CD4-positive, alpha-beta T cell (primary cell): ENCODE measurements around the gene PDE6C. TPM values are rescaled to one million over a fixed set of nuclear protein-coding genes. Genes with fewer than 3 reads are reported as not detected.

Source experiments
- ATAC-seq: fragments of 200-7000 bp; cut with Tn5 transposase; one replicate; pipeline ENCODE4 v1.10.0; 2022; ENCODE audit warnings: mild to moderate bottlenecking; ENCODE audit not compliant: poor library complexity
- CTCF ChIA-PET: fragments of 350-600 bp; sonication (Branson Sonifier 250); formaldehyde crosslinking; loops from one replicate; lab custom pipeline; 2021; ENCODE audit warnings: antibody characterized with exemption, inconsistent platforms; lab: Charles Lee
- POLR2A ChIA-PET: fragments of 350-600 bp; sonication (Branson Sonifier 250); formaldehyde crosslinking; loops from one replicate; lab custom pipeline; 2021; ENCODE audit warnings: antibody characterized with exemption, inconsistent platforms; lab: Charles Lee
- DNase-seq, 14 experiments: peaks; one replicate each; pipeline ENCODE4 v3.0.0-alpha.2; 2013 to 2020; ENCODE audit warnings: mixed read lengths in 2 of 14
- H3K27ac ChIP-seq, 2 donors: one replicate each; pipeline versions ENCODE4 v1.5.1 to v1.7.0; 2013; ENCODE audit warnings: low read length in 2 of 2, low read depth in 1 of 2, mild to moderate bottlenecking in 1 of 2
- H3K27me3 ChIP-seq, 2 experiments: 1 replicate in 1 of 2; 2 replicates in 1 of 2; pipeline versions ENCODE4 v1.6.1 to v1.7.0; 2013; ENCODE audit warnings: low read length in 2 of 2, control low read depth in 1 of 2, mild to moderate bottlenecking in 1 of 2, moderate library complexity in 1 of 2; ENCODE audit not compliant: insufficient read depth in 2 of 2, control insufficient read depth in 1 of 2
- H3K36me3 ChIP-seq: one replicate; pipeline ENCODE4 v1.6.1; 2013; ENCODE audit warnings: low read length, control low read depth; ENCODE audit not compliant: insufficient read depth
- H3K4me1 ChIP-seq: one replicate; pipeline ENCODE4 v1.6.1; 2013; ENCODE audit warnings: low read length, control low read depth; ENCODE audit not compliant: insufficient read depth
- H3K4me3 ChIP-seq: one replicate; pipeline ENCODE4 v1.5.1; 2013; ENCODE audit warnings: mild to moderate bottlenecking, low read length, moderate library complexity
- H3K9me3 ChIP-seq, 2 experiments: 1 replicate in 1 of 2; 2 replicates in 1 of 2; pipeline versions ENCODE4 v1.6.1 to v1.7.0; 2013; ENCODE audit warnings: low read length in 2 of 2, mild to moderate bottlenecking in 2 of 2, control low read depth in 1 of 2, moderate library complexity in 1 of 2; ENCODE audit not compliant: control insufficient read depth in 1 of 2, insufficient read depth in 1 of 2
- H3K27ac Mint-ChIP-seq: one replicate; pipeline ENCODE4 v1.8.0; 2020; ENCODE audit warnings: mixed read lengths
- H3K27me3 Mint-ChIP-seq: one replicate; pipeline ENCODE4 v1.8.0; 2021; ENCODE audit warnings: mixed read lengths
- H3K36me3 Mint-ChIP-seq: one replicate; pipeline ENCODE4 v1.8.0; 2021; ENCODE audit warnings: low read depth, mixed read lengths
- H3K4me1 Mint-ChIP-seq: one replicate; pipeline ENCODE4 v1.8.0; 2021; ENCODE audit warnings: low read depth, mixed read lengths
- H3K4me3 Mint-ChIP-seq: one replicate; pipeline ENCODE4 v1.8.0; 2020; ENCODE audit warnings: mild to moderate bottlenecking, mixed read lengths
- H3K9me3 Mint-ChIP-seq: one replicate; pipeline ENCODE4 v1.8.0; 2020; ENCODE audit warnings: mixed read lengths
- CTCF ChIP-seq: fragments of 200-600 bp; IDR thresholded peaks from one replicate; pipeline ENCODE4 v1.8.0; 2022; ENCODE audit warnings: antibody characterized with exemption, mild to moderate bottlenecking
- intact Hi-C, 2 experiments: fragments of 100-400 bp; cut with DNase I in 1 of 2; cut with micrococcal nuclease in 1 of 2; formaldehyde crosslinking; loops; one replicate each; pipeline versions ENCODE4 v1.15.1 to v1.9.0; 2023 to 2025; cut with DNase I, micrococcal nuclease
- polyA plus RNA-seq, 2 donors: library from polyadenylated mRNA; unstranded; fragments of 120-200 nt; gene quantifications; one replicate each; pipeline ENCODE4 v1.2.1, GENCODE V29; 2013
- total RNA-seq, 174 experiments: library from RNA in 2 of 174; stranded (reverse) in 2 of 174; gene quantifications; one replicate each; pipeline ENCODE4 v1.2.3 and lab custom pipeline; 2021 to 2026

Gene PDE6C
- not detected for total RNA-seq
- polyA plus RNA-seq (2013, experiment 1 of 2) = 0.75 TPM
- 0.42 TPM for polyA plus RNA-seq (2013, experiment 2 of 2)
- 0 to 0.17 (median 0) reads per million in 172 experiments for total RNA-seq (lab: John Stamatoyannopoulos, UW)

GRCh38 chr10:93612311-93612710, at the start of gene PDE6C:
TSS of gene PDE6C (plus strand) at chr10:93612537. CDS start at chr10:93612726, 189 bp downstream.
- CTCF ChIA-PET = no interaction called here
- no peaks in the 10 kb centered on the region for H3K4me1 Mint-ChIP-seq
- Histone ChIP-seq H3K27me3 (peaks cover 4 to 5% of the 10 kb centered on the region in 2 experiments), H3K27ac (no peak within 1 kb of the TSS), H3K4me3 (no peak within 1 kb of the TSS), H3K4me1 (no peaks in the 10 kb centered on the region), H3K36me3 (no peaks in the 10 kb centered on the region), H3K9me3 (peaks cover 3 to 6% of the 10 kb centered on the region in 2 experiments)
- no peak for ATAC-seq
- TF ChIP-seq CTCF = no peak
- no peak for DNase-seq
- POLR2A ChIA-PET = no interaction called here
- intact Hi-C loops = loop anchor here in 1 of 2 experiments (5.0 kb wide), 1 partner anchor 970 kb away; no protein-coding TSS in a partner anchor
- no peaks in the 10 kb centered on the region for H3K36me3 Mint-ChIP-seq
- no peak within 1 kb of the TSS for H3K27ac Mint-ChIP-seq
- no peak within 1 kb of the TSS for H3K4me3 Mint-ChIP-seq
- H3K9me3 Mint-ChIP-seq = peaks cover 2% of the 10 kb centered on the region
- peaks cover 37% of the 10 kb centered on the region for H3K27me3 Mint-ChIP-seq

GRCh38 chr10:93565446-93565845, 46.9 kb upstream of the PDE6C start:
- Histone ChIP-seq H3K27ac (no peak overlapping the region), H3K27me3 (peaks cover 31 to 32% of the 10 kb centered on the region in 2 experiments), H3K4me1 (no peaks in the 10 kb centered on the region), H3K9me3 (peaks cover 0 to 4% of the 10 kb centered on the region in 2 experiments), H3K4me3 (no peak overlapping the region), H3K36me3 (no peaks in the 10 kb centered on the region)
- intact Hi-C loops = no loop called here
- TF ChIP-seq CTCF = no peak
- H3K36me3 Mint-ChIP-seq = no peaks in the 10 kb centered on the region
- POLR2A ChIA-PET = no interaction called here
- DNase-seq (no peak), ATAC-seq (no peak)
- H3K4me1 Mint-ChIP-seq = no peaks in the 10 kb centered on the region
- H3K9me3 Mint-ChIP-seq = no peaks in the 10 kb centered on the region
- CTCF ChIA-PET = no interaction called here
- H3K27ac Mint-ChIP-seq = no peak overlapping the region
- no peak overlapping the region for H3K4me3 Mint-ChIP-seq
- peaks cover 54% of the 10 kb centered on the region for H3K27me3 Mint-ChIP-seq

- no peaks in the 10 kb centered on the region for H3K4me1 ChIP-seq
- H3K27me3 ChIP-seq = peaks cover 31 to 36% of the 10 kb centered on the region in 2 experiments
- H3K4me3 ChIP-seq = no peak within 1 kb of the TSS
- H3K36me3 ChIP-seq = no peaks in the 10 kb centered on the region
- Mint-ChIP-seq H3K36me3 (no peaks in the 10 kb centered on the region), H3K4me1 (no peaks in the 10 kb centered on the region), H3K27me3 (peaks cover 66% of the 10 kb centered on the region), H3K27ac (no peak within 1 kb of the TSS), H3K4me3 (no peak within 1 kb of the TSS), H3K9me3 (no peaks in the 10 kb centered on the region)
- ChIA-PET POLR2A (no interaction called here), CTCF (no interaction called here)
- DNase-seq = peak in 2 of 14 experiments; percentile 23 to 25
- ATAC-seq = no peak
- intact Hi-C loops = no loop called here
- H3K9me3 ChIP-seq = peaks cover 0 to 4% of the 10 kb centered on the region in 2 experiments
- no peak for TF ChIP-seq CTCF
- H3K27ac ChIP-seq = no peak within 1 kb of the TSS
Observed at GRCh38 chr10:93566435-93567276, 45.7 kb upstream of the PDE6C start, which contains the start of gene FFAR4. TSS of gene FFAR4 (plus strand) at chr10:93566665. CDS start at chr10:93566721, 56 bp downstream.
